IPS-11a (cell line): ENCODE data around the gene ZNF630.
"Not testable (repeated sequence)": the region's sequence is repeated elsewhere in the genome, so short reads cannot be mapped to it uniquely, and the experiment has no call there.

Source experiments
- H3K4me3 ChIP-seq: one replicate; pipeline ENCODE4 v1.5.1; 2013; ENCODE audit warnings: low read depth, low read length, control low read depth

The ZNF630 gene

DNA sequence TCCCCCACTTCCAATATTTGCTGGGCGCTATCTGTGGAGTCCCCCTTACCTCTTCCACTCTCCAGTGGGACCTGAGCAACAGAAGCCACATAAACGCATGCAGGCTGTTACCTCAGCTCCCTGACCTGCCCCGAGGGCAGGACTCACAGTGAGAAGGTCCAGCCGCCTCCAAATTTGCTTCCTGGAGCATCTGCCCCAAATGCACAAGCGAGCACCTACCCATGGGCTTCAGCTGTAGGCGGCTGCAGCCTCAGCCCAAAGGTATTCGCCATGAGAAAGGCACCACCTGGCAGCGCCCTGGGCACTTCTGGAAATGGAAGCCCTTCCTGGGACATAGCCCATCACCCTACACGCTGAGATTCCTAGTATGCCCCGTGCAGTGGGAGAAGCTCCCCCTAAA, 41.2 kb downstream of the ZNF630 start:
- H3K4me3 ChIP-seq: no peak overlapping the region

DNA sequence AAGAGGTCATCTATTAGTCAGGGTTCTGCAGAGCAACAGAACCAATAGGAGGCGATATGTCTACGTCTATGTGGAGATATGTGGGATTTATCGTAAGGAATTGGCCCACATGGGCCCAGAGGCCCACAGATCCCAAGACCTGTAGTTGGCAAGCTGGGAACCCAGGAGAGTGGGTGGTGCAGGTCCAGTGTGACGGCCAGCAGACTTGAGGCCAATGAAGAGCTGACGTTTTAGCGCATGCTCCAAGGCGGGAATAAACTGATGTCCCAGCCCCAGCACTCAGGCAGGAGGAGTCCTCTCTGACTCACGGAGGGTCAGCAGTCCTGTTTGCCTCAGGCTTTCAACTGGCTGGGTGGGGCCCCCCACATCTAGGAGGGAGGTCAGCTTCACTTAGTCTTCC, 43.3 kb downstream of the ZNF630 start:
- H3K4me3 ChIP-seq: no peak overlapping the region

DNA sequence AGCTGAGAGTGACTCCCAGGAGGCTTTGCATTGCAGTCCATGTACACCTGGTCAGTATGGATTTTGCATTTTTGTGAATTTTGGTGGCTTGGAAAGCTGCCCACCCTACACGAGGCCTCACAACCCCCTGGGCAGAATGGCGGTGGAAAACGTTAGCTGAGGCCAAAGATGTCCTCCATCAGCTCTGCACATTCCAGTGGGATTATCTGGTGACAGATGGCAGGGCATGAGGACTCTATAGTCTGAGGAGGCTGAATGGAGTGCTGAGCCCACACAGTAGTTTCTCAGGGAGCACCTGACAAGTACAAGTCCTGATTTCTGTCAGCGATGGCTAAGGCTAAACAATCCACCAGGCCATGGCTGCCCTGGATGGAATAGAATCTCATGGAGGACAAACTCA, 43.9 kb downstream of the ZNF630 start:
- H3K4me3 ChIP-seq: not testable (repeated sequence)

DNA sequence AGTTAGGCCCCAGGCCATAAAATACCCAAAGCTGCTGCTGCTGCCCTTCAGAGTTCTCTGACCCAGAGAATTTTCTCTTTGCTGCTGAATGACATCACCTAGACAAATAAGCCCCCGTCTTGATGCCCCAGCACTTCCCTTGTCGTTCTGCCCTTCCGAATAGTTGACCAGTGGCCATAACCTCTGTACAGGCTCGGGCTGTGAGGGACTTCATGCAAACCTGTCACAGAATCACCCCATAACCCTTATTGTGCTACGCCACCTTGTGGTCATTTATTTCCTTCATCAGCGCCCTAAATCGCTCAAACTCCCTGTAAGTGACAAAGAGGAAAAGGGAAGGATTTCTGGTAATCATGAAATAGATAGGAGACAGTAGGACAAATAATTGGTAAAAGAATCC, 45.9 kb downstream of the ZNF630 start:
- H3K4me3 ChIP-seq: no peak overlapping the region

DNA sequence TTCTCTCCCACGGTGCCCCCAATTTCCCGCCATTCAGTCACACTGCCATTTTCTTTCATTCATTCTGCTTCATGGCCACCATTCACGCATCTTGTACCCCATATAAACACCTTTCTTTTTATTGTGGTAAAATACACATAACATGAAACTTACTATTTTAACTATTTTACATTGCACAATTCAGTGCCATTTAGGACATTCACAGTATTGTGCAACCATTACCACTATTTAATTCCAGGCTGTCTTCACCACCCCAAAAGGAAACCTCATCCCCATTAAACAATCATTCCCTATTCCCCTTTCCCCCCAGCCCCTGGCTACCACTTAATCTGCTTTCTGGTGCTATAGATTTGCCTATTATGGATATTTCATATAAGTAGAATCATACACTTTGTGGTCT, 48.7 kb downstream of the ZNF630 start:
- no peak overlapping the region for H3K4me3 ChIP-seq

- no peak overlapping the region for H3K4me3 ChIP-seq
Measured at GRCh38 chrX:48022100-48022499, 49.3 kb downstream of the ZNF630 start.

GRCh38 chrX:48021026-48021900, 50.2 kb downstream of the ZNF630 start:
- H3K4me3 ChIP-seq: peak overlapping the region; percentile 70

GRCh38 chrX:48020472-48020871, 51.0 kb downstream of the ZNF630 start:
- H3K4me3 ChIP-seq: not testable (repeated sequence)

DNA sequence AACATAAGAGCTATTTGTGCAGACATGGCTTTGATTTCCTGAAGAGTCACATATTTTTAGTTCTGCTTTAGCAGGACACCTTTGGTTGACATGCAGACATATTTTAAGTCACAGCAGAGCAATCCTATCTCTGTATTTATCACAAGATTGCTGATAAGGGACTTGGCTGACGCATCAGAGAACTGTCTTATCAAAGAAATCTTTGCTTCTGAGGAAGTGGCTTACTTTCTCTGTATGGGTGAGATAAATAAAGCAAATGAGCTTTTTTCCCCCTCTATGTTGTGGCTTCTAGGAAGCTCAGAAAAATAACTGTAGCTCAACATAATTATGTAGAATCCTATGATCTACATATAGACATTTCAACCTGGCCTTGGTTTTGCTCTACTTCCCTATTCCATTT, 51.5 kb downstream of the ZNF630 start:
- not testable (repeated sequence) for H3K4me3 ChIP-seq

- not testable (repeated sequence) for H3K4me3 ChIP-seq
Measured at GRCh38 chrX:48016583-48017310, 54.7 kb downstream of the ZNF630 start.

GRCh38 chrX:48009445-48009960, 61.9 kb downstream of the ZNF630 start:
- H3K4me3 ChIP-seq: not testable (repeated sequence)
